HG03457 (cell line): ENCODE results near the gene FBLIM1.

Experiments
- ATAC-seq: cut with Tn5 transposase; IDR thresholded peaks from one replicate; pipeline ENCODE4 v1.9.1; 2021; ENCODE audit warnings: moderate number of reproducible peaks; ENCODE audit not compliant: unreplicated experiment

The FBLIM1 gene

GRCh38 chr1:15730936-15731335, 27.7 kb upstream of the FBLIM1 start:
- ATAC-seq, result no peak

DNA sequence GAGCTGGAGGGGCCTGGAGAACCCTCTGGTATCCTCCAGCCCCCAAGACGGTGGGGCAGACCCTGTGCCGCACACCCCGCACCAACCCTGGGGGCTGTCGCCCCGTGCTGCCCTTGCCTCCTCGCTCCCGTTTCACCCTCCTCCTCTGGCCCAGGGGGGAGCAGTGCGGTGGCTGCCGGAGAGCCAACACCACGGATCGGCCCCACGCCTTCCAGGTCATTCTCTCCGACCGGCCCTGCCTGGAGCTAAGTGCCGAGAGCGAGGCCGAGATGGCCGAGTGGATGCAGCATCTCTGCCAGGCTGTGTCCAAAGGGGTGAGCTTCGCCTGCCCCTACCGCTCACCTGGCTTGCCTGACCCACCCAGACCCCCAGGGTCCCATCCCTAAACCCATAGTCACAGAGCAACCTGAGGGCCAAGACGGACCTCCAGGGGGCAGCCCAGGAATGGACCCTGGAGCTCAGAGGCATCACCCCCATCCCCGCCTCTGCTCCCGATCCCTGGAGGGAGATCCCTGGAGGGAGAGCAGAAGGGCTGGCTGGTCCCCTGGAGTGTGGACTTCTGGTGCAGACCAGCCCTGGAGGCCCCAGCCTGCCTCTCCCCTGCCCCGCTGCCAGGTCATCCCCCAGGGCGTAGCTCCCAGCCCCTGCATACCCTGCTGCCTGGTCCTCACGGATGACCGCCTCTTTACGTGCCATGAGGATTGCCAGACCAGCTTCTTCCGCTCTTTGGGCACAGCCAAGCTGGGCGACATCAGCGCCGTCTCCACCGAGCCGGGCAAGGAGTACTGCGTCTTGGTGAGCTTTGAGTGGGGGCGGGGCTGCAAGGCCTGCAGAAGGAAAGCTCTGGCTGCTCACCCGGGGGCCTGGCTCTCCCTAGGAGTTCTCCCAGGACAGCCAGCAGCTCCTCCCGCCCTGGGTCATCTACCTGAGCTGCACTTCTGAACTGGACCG, 26.6 kb upstream of the FBLIM1 start:
- ATAC-seq, result no peak

- no peak for ATAC-seq
Measured at GRCh38 chr1:15732686-15733081, 25.9 kb upstream of the FBLIM1 start.

DNA sequence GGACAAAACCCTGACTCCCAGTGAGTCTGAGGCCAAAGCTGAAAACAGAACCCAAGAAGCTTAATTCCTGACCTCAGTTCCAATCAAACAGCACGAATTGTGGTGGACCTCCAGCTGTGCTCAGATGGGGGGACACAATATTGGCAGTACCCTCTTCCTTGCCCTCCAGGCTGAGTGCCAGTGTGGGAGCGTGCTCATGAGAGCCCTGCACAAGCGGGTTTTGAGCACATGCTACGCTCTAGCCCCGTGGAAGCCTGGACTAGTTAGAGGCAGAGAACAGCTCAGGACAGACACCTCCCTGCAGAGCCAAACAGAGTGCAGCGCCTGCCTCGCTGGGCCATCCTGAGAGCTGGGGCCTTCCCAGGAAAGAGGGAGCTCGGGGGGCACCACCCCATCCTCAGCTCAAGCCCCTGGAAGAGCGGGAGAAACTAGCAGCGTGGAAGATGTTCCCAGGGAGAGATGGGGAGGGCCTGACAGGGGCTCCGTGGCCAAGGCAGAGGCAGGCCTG, 25.3 kb upstream of the FBLIM1 start:
- no peak for ATAC-seq

GRCh38 chr1:15733726-15734226, 24.8 kb upstream of the FBLIM1 start:
- no peak for ATAC-seq

GRCh38 chr1:15734296-15734695, 24.3 kb upstream of the FBLIM1 start:
- ATAC-seq, result no peak

- ATAC-seq, result no peak
Measured at GRCh38 chr1:15734901-15735300, 23.7 kb upstream of the FBLIM1 start.

GRCh38 chr1:15735304-15736037, 23.1 kb upstream of the FBLIM1 start:
- ATAC-seq, result no peak

DNA sequence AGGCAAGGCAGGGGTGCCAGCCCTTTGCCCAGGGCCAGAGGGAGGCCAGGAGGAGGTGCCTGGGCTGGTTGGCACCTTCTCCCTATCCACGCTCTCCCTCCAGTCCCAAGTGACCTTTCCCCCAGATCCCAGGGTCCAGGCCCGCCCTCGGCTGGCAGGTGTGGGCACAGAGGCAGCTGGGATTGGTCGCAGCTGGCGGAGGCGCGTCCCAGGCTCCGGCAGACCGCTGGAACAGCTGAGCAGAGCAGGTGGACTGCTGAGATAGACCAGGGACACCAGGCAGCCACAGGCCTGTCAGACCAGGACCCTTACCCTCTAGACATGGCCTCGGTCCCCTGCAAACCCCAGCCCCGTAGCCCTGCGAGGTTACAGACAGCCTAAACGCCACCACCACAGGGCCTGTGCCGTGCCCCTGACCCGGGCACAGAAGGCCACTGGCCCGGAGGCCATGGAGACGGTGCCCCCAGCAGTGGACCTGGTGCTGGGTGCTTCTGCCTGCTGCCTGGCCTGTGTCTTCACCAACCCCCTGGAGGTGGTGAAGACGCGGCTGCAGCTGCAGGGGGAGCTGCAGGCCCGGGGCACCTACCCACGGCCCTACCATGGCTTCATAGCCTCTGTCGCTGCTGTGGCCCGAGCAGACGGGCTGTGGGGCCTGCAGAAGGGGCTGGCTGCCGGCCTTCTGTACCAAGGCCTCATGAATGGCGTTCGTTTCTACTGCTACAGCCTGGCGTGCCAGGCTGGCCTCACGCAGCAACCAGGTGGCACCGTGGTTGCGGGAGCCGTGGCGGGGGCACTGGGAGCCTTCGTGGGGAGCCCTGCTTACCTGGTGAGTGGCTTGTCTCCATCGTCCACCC, 22.3 kb upstream of the FBLIM1 start, which contains the start of gene SLC25A34:
Gene SLC25A34, plus strand, starts transcription at position 221 of the 854 bp plus-strand sequence. Its CDS starts 228 bp downstream, at position 449.
- ATAC-seq, result no peak

- no peak for ATAC-seq
Measured at GRCh38 chr1:15736892-15737261, 21.7 kb upstream of the FBLIM1 start.

GRCh38 chr1:15737324-15738319, 21.0 kb upstream of the FBLIM1 start:
- no peak for ATAC-seq

GRCh38 chr1:15738416-15739113, 20.0 kb upstream of the FBLIM1 start:
- no peak for ATAC-seq

DNA sequence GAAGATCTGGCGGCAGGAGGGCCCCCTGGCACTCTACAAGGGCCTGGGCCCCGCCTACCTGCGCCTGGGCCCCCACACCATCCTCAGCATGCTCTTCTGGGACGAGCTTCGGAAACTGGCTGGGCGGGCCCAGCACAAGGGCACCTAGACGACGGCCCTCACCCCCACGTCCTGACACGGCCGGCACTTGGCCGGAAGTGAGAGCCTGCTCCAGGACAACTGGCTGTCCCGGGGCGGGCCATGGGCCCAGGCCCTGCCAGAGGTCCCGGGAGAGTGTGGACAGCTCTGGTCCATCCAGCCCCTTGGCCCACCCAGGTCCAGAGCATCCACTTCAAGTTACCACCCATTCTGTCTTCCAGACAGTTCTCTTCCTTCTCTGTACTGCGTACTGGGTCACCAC, 19.3 kb upstream of the FBLIM1 start:
- no peak for ATAC-seq

- no peak for ATAC-seq
Measured at GRCh38 chr1:15739745-15740144, 18.9 kb upstream of the FBLIM1 start.

- no peak for ATAC-seq
Measured at GRCh38 chr1:15740924-15741850, 17.4 kb upstream of the FBLIM1 start.

DNA sequence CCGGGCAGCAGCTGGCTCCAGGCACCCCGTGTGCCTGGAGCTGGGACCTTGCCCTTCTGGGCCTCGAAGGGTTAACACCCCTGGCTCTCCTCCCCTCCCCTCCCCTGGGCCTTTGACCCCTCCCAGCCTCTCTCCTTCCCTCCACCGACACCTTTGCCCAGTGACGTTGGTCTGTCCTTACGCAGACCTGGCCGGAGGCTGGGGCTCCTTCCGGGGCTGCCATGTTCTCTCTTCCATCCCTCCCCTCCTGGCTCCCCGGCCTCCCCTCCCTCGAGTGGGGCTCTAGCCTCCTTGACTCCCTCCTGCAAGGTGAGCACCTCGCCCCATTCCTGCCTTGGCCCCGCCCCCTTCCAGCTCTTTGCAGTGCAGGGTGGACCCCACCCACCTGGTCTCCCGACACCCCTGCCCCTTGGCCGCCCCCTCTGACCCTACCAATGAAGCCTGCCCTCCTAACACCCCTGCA, 16.2 kb upstream of the FBLIM1 start, which contains the start of gene TMEM82:
Gene TMEM82, plus strand, starts transcription at position 161 of the 463 bp plus-strand sequence. Its CDS starts 61 bp downstream, at position 222.
- no peak for ATAC-seq

- no peak for ATAC-seq
Measured at GRCh38 chr1:15744122-15744679, 14.4 kb upstream of the FBLIM1 start.
